HepG2 (cell line): ENCODE measurements around the gene ZCCHC3. TPM values are rescaled to one million over a fixed set of nuclear protein-coding genes. Genes with fewer than 3 reads are reported as not detected.

ENCODE experiments used
- BCL3 ChIP-seq: sonication (generic); formaldehyde crosslinking; IDR thresholded peaks from 2 replicates; pipeline ENCODE4 v1.5.1; 2020; ENCODE audit warnings: mild to moderate bottlenecking, missing genetic modification reagents, moderate library complexity
- DR1 ChIP-seq: sonication (generic); formaldehyde crosslinking; IDR thresholded peaks from 2 replicates; pipeline ENCODE4 v1.8.0; 2021; ENCODE audit warnings: mild to moderate bottlenecking, missing genetic modification reagents, inconsistent platforms
- E2F2 ChIP-seq: sonication (generic); formaldehyde crosslinking; IDR thresholded peaks from 2 replicates; pipeline ENCODE4 v1.4.0; 2020; ENCODE audit warnings: missing genetic modification reagents, borderline replicate concordance
- ETV6 ChIP-seq: sonication (generic); formaldehyde crosslinking; conservative IDR thresholded peaks from 2 replicates; pipeline ENCODE4 v1.4.0; 2020; ENCODE audit warnings: missing genetic modification reagents
- NFKBIZ ChIP-seq: IDR thresholded peaks from 2 replicates; pipeline ENCODE4 v1.6.1; 2018; ENCODE audit warnings: missing genetic modification reagents, missing compliant biosample characterization
- RFX5 ChIP-seq: IDR thresholded peaks from 2 replicates; pipeline ENCODE4 v1.6.1; 2011; ENCODE audit warnings: low read depth, low read length, improper control_type of control experiment
- RNF219 ChIP-seq: sonication (generic); formaldehyde crosslinking; IDR thresholded peaks from 2 replicates; pipeline ENCODE4 v1.5.0; 2020; ENCODE audit warnings: mild to moderate bottlenecking, missing genetic modification reagents
- SCMH1 ChIP-seq: sonication (generic); formaldehyde crosslinking; IDR thresholded peaks from 2 replicates; pipeline ENCODE4 v1.9.0; 2021; ENCODE audit warnings: missing genetic modification reagents, mild to moderate bottlenecking, borderline replicate concordance
- TBP ChIP-seq: sonication (generic); formaldehyde crosslinking; IDR thresholded peaks from 2 replicates; pipeline ENCODE4 v1.5.0; 2020; ENCODE audit warnings: missing genetic modification reagents
- U2AF1 ChIP-seq: fragments of 200-400 bp; formaldehyde crosslinking; optimal IDR thresholded peaks from 2 replicates; pipeline ENCODE3; 2017; ENCODE audit warnings: mild to moderate bottlenecking, low read depth, low read length
- XRCC5 ChIP-seq: fragments of 200-400 bp; formaldehyde crosslinking; optimal IDR thresholded peaks from 2 replicates; pipeline ENCODE3; 2017; ENCODE audit warnings: mild to moderate bottlenecking, low read length
- ZBTB39 ChIP-seq: sonication (generic); formaldehyde crosslinking; IDR thresholded peaks from 2 replicates; pipeline ENCODE4 v1.5.0; 2020; ENCODE audit warnings: missing genetic modification reagents
- ZMYM3 ChIP-seq: sonication (generic); formaldehyde crosslinking; IDR thresholded peaks from 2 replicates; pipeline ENCODE4 v1.5.1; 2020; ENCODE audit warnings: mild to moderate bottlenecking, missing genetic modification reagents
- ZMYM4 ChIP-seq: sonication (generic); formaldehyde crosslinking; IDR thresholded peaks from 2 replicates; pipeline ENCODE4 v1.8.1; 2023; ENCODE audit warnings: mild to moderate bottlenecking, missing genetic modification reagents
- ZNF354B ChIP-seq: sonication (generic); formaldehyde crosslinking; IDR thresholded peaks from 2 replicates; pipeline ENCODE4 v1.8.0; 2022; ENCODE audit warnings: mild to moderate bottlenecking, missing genetic modification reagents
- polyA plus RNA-seq, 8 experiments: library from polyadenylated mRNA; depleted of rRNA in 3 of 8; stranded (reverse) in 7 of 8; unstranded in 1 of 8; fragments of >200 nt; fragmentation: Illumina TruSeq in 4 of 8; extraction: Trizol in 4 of 8; gene quantifications; 2 replicates each; pipeline versions ENCODE4 v1.2.1 to v1.2.3, GENCODE V29; 2011 to 2016; ENCODE audit warnings: low read depth in 4 of 8, missing spikeins in 1 of 8, mixed read lengths in 1 of 8; ENCODE audit not compliant: insufficient read depth in 1 of 8
- total RNA-seq, 5 experiments: library from RNA; depleted of rRNA; stranded (reverse); fragments of >200 nt; fragmentation: Illumina TruSeq; extraction: Trizol; gene quantifications; 2 replicates each; pipeline ENCODE4 v1.2.3, GENCODE V29; 2016; ENCODE audit warnings: low read depth in 1 of 5
- TF ChIP-seq, protein P1 (sequence below): sonication (generic); formaldehyde crosslinking; IDR thresholded peaks from 2 replicates; pipeline ENCODE4 v1.5.0; 2020; ENCODE audit warnings: missing genetic modification reagents
- TF ChIP-seq, protein P2 (sequence below): sonication (generic); formaldehyde crosslinking; conservative IDR thresholded peaks from 2 replicates; pipeline ENCODE4 v1.4.0; 2020; ENCODE audit warnings: missing genetic modification reagents
- TF ChIP-seq, protein P3 (sequence below): conservative IDR thresholded peaks from 2 replicates; pipeline ENCODE4 v1.6.1; 2018; ENCODE audit warnings: missing genetic modification reagents

ZCCHC3 gene
- total and polyA plus RNA-seq, 2 of the 13 experiments (the other 11 are each of a cell fraction or from before 2014, with no cell fraction given), result 46.6 to 63.0 TPM

- TF ChIP-seq E2F2 (CRISPR knock-in tag) (peak; percentile 86; the same call in 1 of the 2 replicates), NFKBIZ (CRISPR knock-in tag) (peak; percentile 91), RFX5 (peak; percentile 81), U2AF1 (no peak), RNF219 (CRISPR knock-in tag) (no peak), TBP (CRISPR knock-in tag) (0 out of 2 replicates have a peak, but pooled peaks have one; percentile 95), XRCC5 (peak; percentile 93), DR1 (CRISPR knock-in tag) (peak; percentile 86), ZMYM4 (CRISPR knock-in tag) (peak; percentile 97), SCMH1 (no peak), ZMYM3 (CRISPR knock-in tag) (peak; percentile 74; the same call in 1 of the 2 replicates), ZNF354B (CRISPR knock-in tag) (0 out of 2 replicates have a peak, but pooled peaks have one; percentile 67), ETV6 (CRISPR knock-in tag) (peak; percentile 95), ZBTB39 (CRISPR knock-in tag) (peak; percentile 82), BCL3 (CRISPR knock-in tag) (no peak; the same call in none of the 2 replicates)
- TF ChIP-seq, protein P1, sequence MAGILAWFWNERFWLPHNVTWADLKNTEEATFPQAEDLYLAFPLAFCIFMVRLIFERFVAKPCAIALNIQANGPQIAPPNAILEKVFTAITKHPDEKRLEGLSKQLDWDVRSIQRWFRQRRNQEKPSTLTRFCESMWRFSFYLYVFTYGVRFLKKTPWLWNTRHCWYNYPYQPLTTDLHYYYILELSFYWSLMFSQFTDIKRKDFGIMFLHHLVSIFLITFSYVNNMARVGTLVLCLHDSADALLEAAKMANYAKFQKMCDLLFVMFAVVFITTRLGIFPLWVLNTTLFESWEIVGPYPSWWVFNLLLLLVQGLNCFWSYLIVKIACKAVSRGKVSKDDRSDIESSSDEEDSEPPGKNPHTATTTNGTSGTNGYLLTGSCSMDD, result no peak
- TF ChIP-seq, protein P2, sequence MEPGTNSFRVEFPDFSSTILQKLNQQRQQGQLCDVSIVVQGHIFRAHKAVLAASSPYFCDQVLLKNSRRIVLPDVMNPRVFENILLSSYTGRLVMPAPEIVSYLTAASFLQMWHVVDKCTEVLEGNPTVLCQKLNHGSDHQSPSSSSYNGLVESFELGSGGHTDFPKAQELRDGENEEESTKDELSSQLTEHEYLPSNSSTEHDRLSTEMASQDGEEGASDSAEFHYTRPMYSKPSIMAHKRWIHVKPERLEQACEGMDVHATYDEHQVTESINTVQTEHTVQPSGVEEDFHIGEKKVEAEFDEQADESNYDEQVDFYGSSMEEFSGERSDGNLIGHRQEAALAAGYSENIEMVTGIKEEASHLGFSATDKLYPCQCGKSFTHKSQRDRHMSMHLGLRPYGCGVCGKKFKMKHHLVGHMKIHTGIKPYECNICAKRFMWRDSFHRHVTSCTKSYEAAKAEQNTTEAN (CRISPR knock-in tag), result peak; percentile 29; the same call in 1 of the 2 replicates
- TF ChIP-seq, protein P3, sequence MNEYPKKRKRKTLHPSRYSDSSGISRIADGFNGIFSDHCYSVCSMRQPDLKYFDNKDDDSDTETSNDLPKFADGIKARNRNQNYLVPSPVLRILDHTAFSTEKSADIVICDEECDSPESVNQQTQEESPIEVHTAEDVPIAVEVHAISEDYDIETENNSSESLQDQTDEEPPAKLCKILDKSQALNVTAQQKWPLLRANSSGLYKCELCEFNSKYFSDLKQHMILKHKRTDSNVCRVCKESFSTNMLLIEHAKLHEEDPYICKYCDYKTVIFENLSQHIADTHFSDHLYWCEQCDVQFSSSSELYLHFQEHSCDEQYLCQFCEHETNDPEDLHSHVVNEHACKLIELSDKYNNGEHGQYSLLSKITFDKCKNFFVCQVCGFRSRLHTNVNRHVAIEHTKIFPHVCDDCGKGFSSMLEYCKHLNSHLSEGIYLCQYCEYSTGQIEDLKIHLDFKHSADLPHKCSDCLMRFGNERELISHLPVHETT (CRISPR knock-in tag), result peak; percentile 99
Observed at GRCh38 chr20:347640-348484, 50.5 kb downstream of the ZCCHC3 start (continued).
